ENCODE results near the gene AS3MT.

DNA sequence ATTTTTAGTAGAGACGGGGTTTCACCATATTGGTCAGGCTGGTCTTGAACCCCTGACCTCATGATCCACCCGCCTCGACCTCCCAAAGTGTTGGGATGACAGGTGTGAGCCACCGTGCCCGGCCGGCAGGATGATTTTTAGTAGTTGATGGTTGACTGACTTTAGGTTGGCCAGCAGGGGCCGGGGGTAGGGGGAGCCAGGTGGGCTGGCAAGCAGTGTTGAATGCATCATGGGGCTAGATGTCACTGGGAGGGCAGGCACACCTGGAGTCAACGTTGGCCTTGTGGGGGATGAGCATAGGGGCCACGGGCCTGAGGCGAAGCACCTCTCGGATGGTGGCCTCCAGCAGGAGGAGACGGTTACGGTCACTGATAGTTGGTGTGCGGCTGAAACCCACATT is 37.0 kb upstream of the AS3MT start:
- TF ChIP-seq, protein P1, sequence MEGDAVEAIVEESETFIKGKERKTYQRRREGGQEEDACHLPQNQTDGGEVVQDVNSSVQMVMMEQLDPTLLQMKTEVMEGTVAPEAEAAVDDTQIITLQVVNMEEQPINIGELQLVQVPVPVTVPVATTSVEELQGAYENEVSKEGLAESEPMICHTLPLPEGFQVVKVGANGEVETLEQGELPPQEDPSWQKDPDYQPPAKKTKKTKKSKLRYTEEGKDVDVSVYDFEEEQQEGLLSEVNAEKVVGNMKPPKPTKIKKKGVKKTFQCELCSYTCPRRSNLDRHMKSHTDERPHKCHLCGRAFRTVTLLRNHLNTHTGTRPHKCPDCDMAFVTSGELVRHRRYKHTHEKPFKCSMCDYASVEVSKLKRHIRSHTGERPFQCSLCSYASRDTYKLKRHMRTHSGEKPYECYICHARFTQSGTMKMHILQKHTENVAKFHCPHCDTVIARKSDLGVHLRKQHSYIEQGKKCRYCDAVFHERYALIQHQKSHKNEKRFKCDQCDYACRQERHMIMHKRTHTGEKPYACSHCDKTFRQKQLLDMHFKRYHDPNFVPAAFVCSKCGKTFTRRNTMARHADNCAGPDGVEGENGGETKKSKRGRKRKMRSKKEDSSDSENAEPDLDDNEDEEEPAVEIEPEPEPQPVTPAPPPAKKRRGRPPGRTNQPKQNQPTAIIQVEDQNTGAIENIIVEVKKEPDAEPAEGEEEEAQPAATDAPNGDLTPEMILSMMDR (IDR thresholded peaks at IDR 0.05; ENCODE audit: low read length) = no peak
- no peak for TF ChIP-seq EZH2 (IDR thresholded peaks at IDR 0.05; ENCODE audit: borderline replicate concordance, low read length)

Data from OCI-LY1 (cell line).